Mucosa of descending colon (tissue), 3 donors: ENCODE data around the gene PAWR. TPM values are rescaled to one million over a fixed set of nuclear protein-coding genes. Genes with fewer than 3 reads are reported as not detected.
A peak's percentile ranks its signal among the peaks of the same experiment; 100 is the strongest.

Experiments used
- ATAC-seq: fragments of 200-7000 bp; cut with Tn5 transposase; one replicate; pipeline ENCODE4 v1.9.1; 2020; ENCODE audit warnings: mild to moderate bottlenecking, moderate library complexity
- DNase-seq, 3 donors: peaks; one replicate each; pipeline ENCODE4 v3.0.0-alpha.2; 2020
- H3K36me3 ChIP-seq: fragments of 200-600 bp; one replicate; pipeline ENCODE4 v1.8.0; 2021; ENCODE audit warnings: low read depth, mild to moderate bottlenecking
- H3K4me1 ChIP-seq: fragments of 200-600 bp; one replicate; pipeline ENCODE4 v1.8.0; 2021; ENCODE audit warnings: low read depth, mild to moderate bottlenecking
- H3K4me3 ChIP-seq: fragments of 200-600 bp; one replicate; pipeline ENCODE4 v1.8.0; 2021; ENCODE audit warnings: mild to moderate bottlenecking
- H3K9me3 ChIP-seq: fragments of 200-600 bp; one replicate; pipeline ENCODE4 v1.8.0; 2021; ENCODE audit warnings: mild to moderate bottlenecking
- intact Hi-C, 2 donors: fragments of 100-400 bp; cut with DNase I in 1 of 2; cut with micrococcal nuclease in 1 of 2; formaldehyde crosslinking; loops; one replicate each; pipeline versions ENCODE4 v1.11.0 to v1.11.1; 2022; cut with DNase I, micrococcal nuclease
- total RNA-seq, 3 donors: library from RNA; stranded (reverse); fragmentation: NEBNext Ultra II Directional in 2 of 3; extraction: Animal tissue kit (Norgen Biotek cat#: 25700) in 2 of 3; gene quantifications; one replicate each; pipeline versions ENCODE4 v1.2.1 to v1.2.4, GENCODE V29; 2021 to 2023
- TF ChIP-seq, protein P1 (sequence below): fragments of 200-600 bp; IDR thresholded peaks from one replicate; pipeline ENCODE4 v1.8.0; 2022; ENCODE audit warnings: antibody characterized with exemption, mild to moderate bottlenecking
- donor health status: DM: no; HTN: no; CAD: no; lungs with moderate emphysema.
- donor health status: DM: no; HTN: no; CAD: no.
- donor health status: DM: no; HTN: yes; CAD: no.

Gene PAWR
- total RNA-seq, 3 donors from 2014 or later, result 93.0 to 170 (median 126) TPM

DNA sequence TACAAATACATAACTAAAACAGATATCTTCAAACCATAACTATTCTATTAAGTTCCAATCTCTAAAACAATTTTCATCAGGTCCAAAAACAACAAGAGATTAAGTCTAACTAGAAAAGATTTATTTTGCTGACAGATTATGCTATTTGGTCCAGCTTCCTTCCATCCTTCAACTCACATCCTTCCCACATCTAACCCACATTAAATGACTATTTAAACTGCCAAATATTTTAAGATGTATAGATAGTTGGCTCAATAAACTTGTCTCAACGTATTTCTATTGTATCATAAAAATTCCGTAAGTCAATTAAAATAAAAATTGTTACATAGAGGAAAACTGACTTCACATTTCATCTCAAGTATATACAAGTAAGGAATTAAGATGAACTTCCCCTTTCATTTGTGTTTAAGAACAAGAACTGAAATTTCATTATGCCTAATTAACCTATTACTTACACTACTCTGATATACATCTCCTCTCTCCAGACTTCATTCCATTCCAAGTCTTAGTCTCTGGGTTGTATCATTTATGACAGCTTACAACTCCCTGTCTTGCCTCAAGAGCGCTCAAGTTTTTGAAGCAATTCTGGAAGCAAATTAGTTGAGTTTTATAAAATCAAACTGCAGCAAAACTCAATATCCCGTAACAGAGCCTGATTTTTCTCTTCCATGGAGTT, 25.4 kb downstream of the PAWR start:
- intact Hi-C loops, result no loop called here
- Histone ChIP-seq H3K9me3 (no peaks in the 10 kb centered on the region), H3K4me3 (no peak overlapping the region), H3K4me1 (peaks cover 10% of the 10 kb centered on the region), H3K36me3 (no peaks in the 10 kb centered on the region)
- ATAC-seq, result no peak
- TF ChIP-seq, protein P1, sequence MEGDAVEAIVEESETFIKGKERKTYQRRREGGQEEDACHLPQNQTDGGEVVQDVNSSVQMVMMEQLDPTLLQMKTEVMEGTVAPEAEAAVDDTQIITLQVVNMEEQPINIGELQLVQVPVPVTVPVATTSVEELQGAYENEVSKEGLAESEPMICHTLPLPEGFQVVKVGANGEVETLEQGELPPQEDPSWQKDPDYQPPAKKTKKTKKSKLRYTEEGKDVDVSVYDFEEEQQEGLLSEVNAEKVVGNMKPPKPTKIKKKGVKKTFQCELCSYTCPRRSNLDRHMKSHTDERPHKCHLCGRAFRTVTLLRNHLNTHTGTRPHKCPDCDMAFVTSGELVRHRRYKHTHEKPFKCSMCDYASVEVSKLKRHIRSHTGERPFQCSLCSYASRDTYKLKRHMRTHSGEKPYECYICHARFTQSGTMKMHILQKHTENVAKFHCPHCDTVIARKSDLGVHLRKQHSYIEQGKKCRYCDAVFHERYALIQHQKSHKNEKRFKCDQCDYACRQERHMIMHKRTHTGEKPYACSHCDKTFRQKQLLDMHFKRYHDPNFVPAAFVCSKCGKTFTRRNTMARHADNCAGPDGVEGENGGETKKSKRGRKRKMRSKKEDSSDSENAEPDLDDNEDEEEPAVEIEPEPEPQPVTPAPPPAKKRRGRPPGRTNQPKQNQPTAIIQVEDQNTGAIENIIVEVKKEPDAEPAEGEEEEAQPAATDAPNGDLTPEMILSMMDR, result no peak
- DNase-seq, result no peak

DNA sequence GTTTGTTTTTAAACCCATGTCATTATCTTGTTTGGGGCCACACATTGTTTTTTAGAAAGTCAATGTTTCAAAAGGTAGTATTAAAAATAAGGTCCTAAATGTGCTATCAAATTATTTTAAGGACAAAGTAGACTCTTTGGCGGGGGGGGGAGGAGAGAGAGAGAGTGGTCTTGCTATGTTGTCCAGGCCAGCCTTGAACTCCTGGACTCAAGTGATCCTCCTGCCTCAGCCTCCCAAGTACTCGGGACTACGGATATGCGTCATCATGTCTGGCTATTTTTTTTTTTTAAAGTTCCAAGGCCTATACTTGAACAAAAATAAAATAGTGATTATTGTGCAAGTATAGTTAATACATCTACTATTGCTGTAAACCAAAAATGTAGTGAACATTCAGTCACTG, 26.2 kb downstream of the PAWR start:
- no peaks in the 10 kb centered on the region for H3K9me3 ChIP-seq
- peaks cover 10% of the 10 kb centered on the region for H3K4me1 ChIP-seq
- DNase-seq, result no peak
- H3K36me3 ChIP-seq, result no peaks in the 10 kb centered on the region
- TF ChIP-seq, protein P1, result no peak
- no peak for ATAC-seq
- intact Hi-C loops, result no loop called here
- no peak overlapping the region for H3K4me3 ChIP-seq

- intact Hi-C loops, result no loop called here
- ATAC-seq, result no peak
- no peak for DNase-seq
- H3K4me3 ChIP-seq, result no peak overlapping the region
- H3K36me3 ChIP-seq, result no peaks in the 10 kb centered on the region
- H3K4me1 ChIP-seq, result peaks cover 10% of the 10 kb centered on the region
- no peaks in the 10 kb centered on the region for H3K9me3 ChIP-seq
- TF ChIP-seq, protein P1, result no peak
Observed at GRCh38 chr12:79662046-79662811, 28.5 kb downstream of the PAWR start.

GRCh38 chr12:79661629-79662028, 29.1 kb downstream of the PAWR start:
- intact Hi-C loops, result no loop called here
- H3K36me3 ChIP-seq, result no peaks in the 10 kb centered on the region
- ATAC-seq, result no peak
- peaks cover 10% of the 10 kb centered on the region for H3K4me1 ChIP-seq
- TF ChIP-seq, protein P1, result no peak
- no peaks in the 10 kb centered on the region for H3K9me3 ChIP-seq
- no peak overlapping the region for H3K4me3 ChIP-seq
- no peak for DNase-seq

- Histone ChIP-seq H3K4me1 (peaks cover 5% of the 10 kb centered on the region), H3K36me3 (no peaks in the 10 kb centered on the region), H3K9me3 (no peaks in the 10 kb centered on the region), H3K4me3 (no peak overlapping the region)
- ATAC-seq, result peak; percentile 98
- TF ChIP-seq, protein P1, result no peak
- intact Hi-C loops, result no loop called here
- no peak for DNase-seq
Observed at GRCh38 chr12:79659961-79660431, 30.8 kb downstream of the PAWR start.
